NB4 (cell line): ENCODE results near the gene RELT.

Experiments used
- CTCF ChIP-seq: IDR thresholded peaks from one replicate; pipeline ENCODE4 v1.5.1; 2012; ENCODE audit warnings: low read depth, low read length
- MAX ChIP-seq: IDR thresholded peaks from 2 replicates; pipeline ENCODE4 v1.6.1; 2011; ENCODE audit warnings: low read depth, low read length
- POLR2A ChIP-seq: IDR thresholded peaks from 2 replicates; pipeline ENCODE4 v1.6.1; 2011; ENCODE audit warnings: mild to moderate bottlenecking; ENCODE audit not compliant: insufficient read length; ENCODE audit errors: extremely low read depth

GRCh38 chr11:73367482-73368024 lies 8.6 kb upstream of the RELT start:
- no peak for TF ChIP-seq CTCF
- no peak for TF ChIP-seq MAX
- no peak for TF ChIP-seq POLR2A
